Measurements from ENCODE around the gene SLC22A7.

The SLC22A7 gene

GRCh38 chr6:43325876-43326275 is 27.8 kb downstream of the SLC22A7 start:
- Histone ChIP-seq H4K20me1 (ENCODE audit: low read depth, low read length) (no peaks in the 10 kb centered on the region), H3K9me2 (replicated peaks; ENCODE audit: insufficient read depth, low read length) (no peaks in the 10 kb centered on the region), H3K36me3 (ENCODE audit: low read length) (peaks cover 34% of the 10 kb centered on the region), H3K27ac (ENCODE audit: low read depth, low read length) (no peak overlapping the region), H3K4me3 (ENCODE audit: insufficient read depth, low read length, poor library complexity, severe bottlenecking) (no peak overlapping the region), H2AFZ (ENCODE audit: low read depth, low read length, severe bottlenecking) (no peak overlapping the region), H3K4me2 (ENCODE audit: low read depth, low read length, poor library complexity, severe bottlenecking) (no peak overlapping the region), H3K79me2 (ENCODE audit: insufficient read depth, low read length) (no peaks in the 10 kb centered on the region), H3K9ac (ENCODE audit: low read length) (no peak overlapping the region), H3K9me3 (ENCODE audit: insufficient read depth, low read length) (no peaks in the 10 kb centered on the region), H3F3A (ENCODE audit: insufficient read depth) (peaks cover 17% of the 10 kb centered on the region), H3K27me3 (ENCODE audit: low read length) (no peaks in the 10 kb centered on the region)
- TF ChIP-seq CTCF (IDR thresholded peaks at IDR 0.05; ENCODE audit: insufficient read depth, low read length, poor library complexity, severe bottlenecking) (no peak), EZH2phosphoT487 (conservative IDR thresholded peaks at IDR 0.05; ENCODE audit: low read length) (no peak)

GRCh38 chr6:43328528-43328927 is 30.5 kb downstream of the SLC22A7 start:
- Histone ChIP-seq H3K79me2 (ENCODE audit: insufficient read depth, low read length) (no peaks in the 10 kb centered on the region), H3K4me3 (ENCODE audit: insufficient read depth, low read length, poor library complexity, severe bottlenecking) (no peak overlapping the region), H3K27ac (ENCODE audit: low read depth, low read length) (no peak overlapping the region), H3K9me3 (ENCODE audit: insufficient read depth, low read length) (no peaks in the 10 kb centered on the region), H3K4me2 (ENCODE audit: low read depth, low read length, poor library complexity, severe bottlenecking) (no peak overlapping the region), H3K27me3 (ENCODE audit: low read length) (no peaks in the 10 kb centered on the region), H3K9ac (ENCODE audit: low read length) (no peak overlapping the region), H2AFZ (ENCODE audit: low read depth, low read length, severe bottlenecking) (no peak overlapping the region), H3F3A (ENCODE audit: insufficient read depth) (peaks cover 31% of the 10 kb centered on the region), H3K36me3 (ENCODE audit: low read length) (peaks cover 38% of the 10 kb centered on the region; the same call in 1 of the 2 replicates), H4K20me1 (ENCODE audit: low read depth, low read length) (no peaks in the 10 kb centered on the region), H3K9me2 (replicated peaks; ENCODE audit: insufficient read depth, low read length) (no peaks in the 10 kb centered on the region)
- TF ChIP-seq EZH2phosphoT487 (conservative IDR thresholded peaks at IDR 0.05; ENCODE audit: low read length) (no peak), CTCF (IDR thresholded peaks at IDR 0.05; ENCODE audit: insufficient read depth, low read length, poor library complexity, severe bottlenecking) (no peak)

GRCh38 chr6:43331470-43331869 is 33.4 kb downstream of the SLC22A7 start:
- no peak overlapping the region for H2AFZ ChIP-seq (ENCODE audit: low read depth, low read length, severe bottlenecking)
- H3K4me2 ChIP-seq (ENCODE audit: low read depth, low read length, poor library complexity, severe bottlenecking) = no peak overlapping the region
- H3K9me2 ChIP-seq (replicated peaks; ENCODE audit: insufficient read depth, low read length) = no peaks in the 10 kb centered on the region
- H3K9ac ChIP-seq (ENCODE audit: low read length) = no peak overlapping the region
- H3K36me3 ChIP-seq (ENCODE audit: low read length) = peaks cover 33% of the 10 kb centered on the region
- H3K9me3 ChIP-seq (ENCODE audit: insufficient read depth, low read length) = no peaks in the 10 kb centered on the region
- H3K79me2 ChIP-seq (ENCODE audit: insufficient read depth, low read length) = no peaks in the 10 kb centered on the region
- H4K20me1 ChIP-seq (ENCODE audit: low read depth, low read length) = no peaks in the 10 kb centered on the region
- no peaks in the 10 kb centered on the region for H3K27me3 ChIP-seq (ENCODE audit: low read length)
- no peak overlapping the region for H3K27ac ChIP-seq (ENCODE audit: low read depth, low read length)
- H3K4me3 ChIP-seq (ENCODE audit: insufficient read depth, low read length, poor library complexity, severe bottlenecking) = no peak overlapping the region
- H3F3A ChIP-seq (ENCODE audit: insufficient read depth) = peaks cover 51% of the 10 kb centered on the region
- no peak for TF ChIP-seq CTCF (IDR thresholded peaks at IDR 0.05; ENCODE audit: insufficient read depth, low read length, poor library complexity, severe bottlenecking)
- TF ChIP-seq EZH2phosphoT487 (conservative IDR thresholded peaks at IDR 0.05; ENCODE audit: low read length) = no peak
